ENCODE results near the gene ZFYVE28. TPM values are rescaled to one million over a fixed set of nuclear protein-coding genes. Genes with fewer than 3 reads are reported as not detected.

Gene ZFYVE28
- total RNA-seq, 2 donors from 2014 or later: 6.6 to 30.2 TPM

DNA sequence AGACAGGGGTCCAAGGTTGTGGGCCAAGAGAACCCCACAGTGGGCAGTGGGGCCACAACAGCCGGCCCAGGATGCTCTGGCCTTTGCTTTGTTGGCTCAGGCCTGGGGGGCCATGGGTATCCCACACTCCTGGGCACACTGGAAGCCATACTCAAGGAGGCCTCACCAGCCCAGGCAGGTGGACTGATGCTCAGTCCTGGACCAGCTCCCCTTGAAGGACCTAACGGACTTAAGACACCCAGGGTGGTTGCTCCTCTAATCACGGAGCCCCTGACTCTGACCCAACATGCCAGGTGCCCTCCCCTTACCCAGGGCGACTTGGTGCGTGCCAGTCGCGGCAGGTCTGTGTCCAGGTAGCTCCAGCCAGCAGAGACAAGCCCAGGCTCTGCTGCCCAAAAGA is 50.8 kb downstream of the ZFYVE28 start:
- no peak for DNase-seq (ENCODE audit: low spot score)
- Histone ChIP-seq H3K9me3 (no peaks in the 10 kb centered on the region), H3K4me1 (replicated peaks) (no peaks in the 10 kb centered on the region), H3K36me3 (no peaks in the 10 kb centered on the region), H3K27me3 (replicated peaks; ENCODE audit: insufficient read depth) (no peaks in the 10 kb centered on the region), H3K27ac (no peak overlapping the region), H3K4me3 (no peak overlapping the region)
- TF ChIP-seq, protein P1, sequence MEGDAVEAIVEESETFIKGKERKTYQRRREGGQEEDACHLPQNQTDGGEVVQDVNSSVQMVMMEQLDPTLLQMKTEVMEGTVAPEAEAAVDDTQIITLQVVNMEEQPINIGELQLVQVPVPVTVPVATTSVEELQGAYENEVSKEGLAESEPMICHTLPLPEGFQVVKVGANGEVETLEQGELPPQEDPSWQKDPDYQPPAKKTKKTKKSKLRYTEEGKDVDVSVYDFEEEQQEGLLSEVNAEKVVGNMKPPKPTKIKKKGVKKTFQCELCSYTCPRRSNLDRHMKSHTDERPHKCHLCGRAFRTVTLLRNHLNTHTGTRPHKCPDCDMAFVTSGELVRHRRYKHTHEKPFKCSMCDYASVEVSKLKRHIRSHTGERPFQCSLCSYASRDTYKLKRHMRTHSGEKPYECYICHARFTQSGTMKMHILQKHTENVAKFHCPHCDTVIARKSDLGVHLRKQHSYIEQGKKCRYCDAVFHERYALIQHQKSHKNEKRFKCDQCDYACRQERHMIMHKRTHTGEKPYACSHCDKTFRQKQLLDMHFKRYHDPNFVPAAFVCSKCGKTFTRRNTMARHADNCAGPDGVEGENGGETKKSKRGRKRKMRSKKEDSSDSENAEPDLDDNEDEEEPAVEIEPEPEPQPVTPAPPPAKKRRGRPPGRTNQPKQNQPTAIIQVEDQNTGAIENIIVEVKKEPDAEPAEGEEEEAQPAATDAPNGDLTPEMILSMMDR (IDR thresholded peaks at IDR 0.05): no peak
- TF ChIP-seq POLR2AphosphoS5 (IDR thresholded peaks at IDR 0.05) (no peak), POLR2A (IDR thresholded peaks at IDR 0.05) (no peak)
- 63% methylated on average over 7 of the region's 7 CpGs for WGBS
- intact Hi-C loops (cut with DNase I): no loop called here

DNA sequence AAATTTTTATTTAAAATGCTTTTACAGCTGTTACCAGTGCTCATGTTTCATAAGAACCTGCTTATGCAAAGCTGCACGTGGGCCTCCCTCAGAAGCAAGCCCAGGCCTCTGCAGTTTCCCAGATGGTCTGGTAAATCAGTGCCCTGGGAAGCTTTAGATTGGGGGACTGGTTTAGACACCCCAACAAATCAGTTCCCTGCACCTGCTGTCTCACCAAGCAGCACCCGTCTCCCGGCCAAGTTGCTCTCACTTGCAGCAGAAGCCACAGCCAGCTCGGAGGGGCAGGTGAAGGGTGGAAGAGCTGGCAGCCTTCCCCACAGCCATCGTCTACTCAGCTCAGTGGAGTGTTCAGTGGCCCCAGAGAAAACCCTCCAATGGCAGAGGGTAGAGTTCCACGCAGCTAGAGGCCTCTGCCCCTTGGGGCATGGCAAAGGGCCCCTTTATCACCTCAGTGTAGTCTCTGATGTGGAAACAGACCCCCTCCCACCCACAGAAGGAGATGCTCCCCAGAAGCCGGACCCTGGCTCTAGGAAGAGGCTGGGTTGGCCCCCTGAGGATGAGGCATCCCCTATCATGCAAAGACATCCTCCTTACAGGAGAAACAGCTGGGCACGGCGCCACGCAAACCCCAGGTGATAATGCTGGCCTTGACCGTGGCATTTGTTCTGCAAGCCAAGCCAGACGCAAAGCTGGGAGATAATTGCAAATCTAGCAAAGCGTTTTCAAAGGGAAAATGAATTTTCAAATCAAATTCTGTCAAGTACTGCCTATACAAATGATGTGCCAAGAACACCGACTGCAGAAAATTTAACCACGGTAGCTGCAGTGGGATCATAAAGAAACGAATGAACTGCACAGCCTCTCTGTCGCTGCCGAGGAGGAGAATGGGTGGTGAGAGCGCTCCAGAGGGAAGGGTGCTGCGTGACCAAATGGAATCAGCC is 51.9 kb downstream of the ZFYVE28 start:
- Histone ChIP-seq H3K9me3 (no peaks in the 10 kb centered on the region), H3K27ac (no peak overlapping the region), H3K4me1 (replicated peaks) (no peaks in the 10 kb centered on the region), H3K4me3 (no peak overlapping the region), H3K36me3 (no peaks in the 10 kb centered on the region), H3K27me3 (replicated peaks; ENCODE audit: insufficient read depth) (no peaks in the 10 kb centered on the region)
- WGBS: 66% methylated on average over 20 of the region's 20 CpGs
- no peak for DNase-seq (ENCODE audit: low spot score)
- TF ChIP-seq, protein P1 (IDR thresholded peaks at IDR 0.05): no peak
- TF ChIP-seq POLR2A (IDR thresholded peaks at IDR 0.05) (no peak), POLR2AphosphoS5 (IDR thresholded peaks at IDR 0.05) (no peak)
- intact Hi-C loops (cut with DNase I): no loop called here

DNA sequence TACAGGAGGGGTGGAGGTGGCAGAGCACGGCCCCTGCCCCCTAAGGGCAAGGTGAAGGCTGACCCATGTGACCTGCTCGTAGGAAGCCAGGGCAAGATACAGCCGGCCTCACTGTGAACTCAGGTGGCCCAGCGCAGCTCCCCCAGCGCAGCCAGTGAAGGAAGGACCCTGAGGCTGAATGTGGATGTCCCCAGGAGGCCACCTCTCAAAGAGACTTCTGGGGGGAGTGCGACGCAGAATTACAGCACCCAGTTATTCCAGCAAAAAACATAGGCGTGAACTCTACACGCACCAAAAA is 52.6 kb downstream of the ZFYVE28 start:
- H3K27ac ChIP-seq: no peak overlapping the region
- intact Hi-C loops (cut with DNase I): no loop called here
- no peak for DNase-seq (ENCODE audit: low spot score)
- no peaks in the 10 kb centered on the region for H3K4me1 ChIP-seq (replicated peaks)
- H3K36me3 ChIP-seq: no peaks in the 10 kb centered on the region
- H3K4me3 ChIP-seq: no peak overlapping the region
- WGBS: 80% methylated on average over 9 of the region's 9 CpGs
- H3K9me3 ChIP-seq: no peaks in the 10 kb centered on the region
- TF ChIP-seq, protein P1 (IDR thresholded peaks at IDR 0.05): no peak
- TF ChIP-seq POLR2AphosphoS5 (IDR thresholded peaks at IDR 0.05) (no peak), POLR2A (IDR thresholded peaks at IDR 0.05) (no peak)
- no peaks in the 10 kb centered on the region for H3K27me3 ChIP-seq (replicated peaks; ENCODE audit: insufficient read depth)

DNA sequence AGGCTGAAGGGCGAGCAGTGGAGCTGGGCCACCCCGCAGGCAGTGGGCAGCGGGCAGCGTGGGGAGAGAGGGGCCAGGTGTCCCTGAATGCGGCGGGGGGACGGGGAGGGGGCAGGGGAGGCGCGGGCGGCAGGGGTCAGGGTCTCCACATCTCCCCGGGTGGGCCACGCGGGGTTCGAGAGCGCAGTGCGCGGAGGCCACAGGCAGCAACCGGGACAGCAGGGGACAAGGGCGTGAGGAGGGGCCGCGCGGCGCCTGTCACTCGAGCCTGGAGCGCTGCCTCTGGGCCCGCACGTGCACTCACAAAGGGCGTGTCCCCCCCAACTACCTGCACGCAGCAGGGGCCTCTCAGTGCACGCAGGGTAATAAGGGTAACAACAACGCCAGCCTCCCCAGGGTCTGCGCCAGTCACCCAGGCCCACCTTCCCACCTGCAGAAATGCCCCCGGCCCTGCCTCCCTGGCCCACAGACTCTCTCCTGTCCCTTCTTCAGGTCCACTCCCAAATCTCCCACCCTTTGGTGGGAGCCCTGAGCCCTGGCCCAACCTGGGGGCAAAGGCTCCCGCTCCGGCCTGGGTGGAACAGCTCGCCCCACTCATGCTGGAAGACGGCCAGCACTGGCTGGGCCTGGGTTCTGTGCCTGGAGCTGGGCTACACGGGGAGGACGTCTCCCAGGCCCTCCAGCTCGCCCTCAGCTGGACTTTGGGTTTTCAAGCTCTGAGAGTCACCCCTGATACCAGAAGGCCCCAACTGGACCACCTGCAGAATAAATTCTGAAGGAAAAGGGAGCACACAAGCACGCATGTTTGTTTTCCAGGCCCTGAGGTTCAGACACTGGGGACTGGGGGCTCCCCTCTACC is 53.2 kb downstream of the ZFYVE28 start:
- WGBS: 48% methylated on average over 39 of the region's 41 CpGs
- DNase-seq (ENCODE audit: low spot score): no peak
- Histone ChIP-seq H3K4me3 (peak overlapping the region; percentile 37 to 43), H3K9me3 (no peaks in the 10 kb centered on the region), H3K27me3 (replicated peaks; ENCODE audit: insufficient read depth) (no peaks in the 10 kb centered on the region), H3K4me1 (replicated peaks) (no peaks in the 10 kb centered on the region), H3K36me3 (no peaks in the 10 kb centered on the region), H3K27ac (peak overlapping the region in 1 of 2 donors; percentile 11)
- TF ChIP-seq, protein P1 (IDR thresholded peaks at IDR 0.05): no peak
- TF ChIP-seq POLR2AphosphoS5 (IDR thresholded peaks at IDR 0.05) (no peak), POLR2A (IDR thresholded peaks at IDR 0.05) (no peak)
- intact Hi-C loops (cut with DNase I): no loop called here
